Heart right ventricle (tissue), 16 donors: Measurements from ENCODE around the gene KCNQ1. TPM values are rescaled to one million over a fixed set of nuclear protein-coding genes. Genes with fewer than 3 reads are reported as not detected.

Experiments used
- ATAC-seq, 8 donors: fragments of 200-7000 bp; cut with Tn5 transposase; one replicate each; pipeline ENCODE4 v1.9.1; 2020; ENCODE audit warnings: mild to moderate bottlenecking in 8 of 8, moderate library complexity in 8 of 8, moderate number of reproducible peaks in 1 of 8
- DNase-seq, 2 donors: peaks; one replicate each; pipeline ENCODE4 v3.0.0-alpha.2; 2020
- H3K27ac ChIP-seq, 10 donors: fragments of 200-600 bp; sonication (generic) in 2 of 10; one replicate each; pipeline versions ENCODE4 v1.5.0 to v1.8.0; 2020 to 2022; ENCODE audit warnings: mild to moderate bottlenecking in 3 of 10
- H3K27me3 ChIP-seq, 7 donors: fragments of 200-600 bp; one replicate each; pipeline ENCODE4 v1.8.0; 2021 to 2022; ENCODE audit warnings: mild to moderate bottlenecking in 2 of 7
- H3K36me3 ChIP-seq, 9 donors: fragments of 200-600 bp; sonication (generic) in 1 of 9; one replicate each; pipeline versions ENCODE4 v1.5.0 to v1.8.0; 2020 to 2022; ENCODE audit warnings: mild to moderate bottlenecking in 2 of 9
- H3K4me1 ChIP-seq, 9 donors: fragments of 200-600 bp; sonication (generic) in 1 of 9; one replicate each; pipeline versions ENCODE4 v1.5.0 to v1.8.0; 2020 to 2022; ENCODE audit warnings: mild to moderate bottlenecking in 4 of 9
- H3K4me3 ChIP-seq, 10 donors: fragments of 200-600 bp; sonication (generic) in 2 of 10; one replicate each; pipeline versions ENCODE4 v1.5.0 to v1.8.0; 2020 to 2022; ENCODE audit warnings: mild to moderate bottlenecking in 7 of 10, moderate library complexity in 2 of 10
- H3K9me3 ChIP-seq, 11 donors: fragments of 200-600 bp in 10 of 11; sonication (generic) in 2 of 11; one replicate each; pipeline versions ENCODE4 v1.5.0 to v1.8.0; 2013 to 2022; ENCODE audit warnings: mild to moderate bottlenecking in 2 of 11, control low read depth in 1 of 11, moderate library complexity in 1 of 11
- WGBS, 2 donors: extraction: QIAGEN DNeasy Blood & Tissue Kit; methylation state at CpG; one replicate each; pipeline ENCODE4 v1.1.7; 2013; ENCODE audit warnings: inconsistent platforms in 1 of 2; 5-methylcytosine and 5-hydroxymethylcytosine counted together
- intact Hi-C, 10 donors: fragments of 100-400 bp; cut with DNase I; formaldehyde crosslinking; loops; one replicate each; pipeline versions ENCODE4 v1.11.1 to v1.14.2; 2022
- polyA plus RNA-seq, 2 donors: library from polyadenylated mRNA; stranded (reverse); fragments of 200-250 nt; gene quantifications; one replicate each; pipeline ENCODE4 v1.2.3, GENCODE V29; 2013
- total RNA-seq, 10 donors: library from RNA; stranded (reverse); fragmentation: NEBNext Ultra II Directional in 3 of 10; extraction: Animal tissue kit (Norgen Biotek cat#: 25700) in 3 of 10; gene quantifications; one replicate each; pipeline versions ENCODE4 v1.2.1 to v1.2.4, GENCODE V29; 2021 to 2023
- TF ChIP-seq, protein P1 (sequence below), 9 donors: fragments of 200-600 bp; sonication (generic) in 2 of 9; IDR thresholded peaks; one replicate each; pipeline versions ENCODE4 v1.5.0 to v1.8.0; 2021 to 2022; ENCODE audit warnings: antibody characterized with exemption in 9 of 9, mild to moderate bottlenecking in 5 of 9, moderate library complexity in 1 of 9
- donor health status: Arrhythmogenic right ventricular cardiomyopathy.
- donor health status: ischemic (EF 13 %, LVEDD 7.1; RV severe dilation, severe dysfunction).
- donor health status: healthy with polysubstance abuse.
- donor health status: DM: no; HTN: yes; CAD: no.
- donor health status: DM: no; HTN: no; CAD: no.
- donor health status: ischemic (EF 25% LVEDD 6.9; RV normal size, moderate dysfunction).
- donor health status: ischemic (EF 25% LVEDD 5.7; RV mildly dilated, moderate dysfunction).
- donor health status: healthy.
- donor health status: DM: yes; HTN: yes; CAD: no.
- donor health status: Ischemic cardiomyopathy.
- donor health status: ischemic (EF 35%, LVEDD 5.7; RV mildly dilated, moderate dysfunction).
- donor health status: nonischemic (EF 11% LVEDD 7.7; RV severe dilation, severe dysfunction).
- donor health status: DM: yes; HTN: yes; CAD: no.
- donor health status: PGD.
- donor health status: ischemic (EF 29% LVEDD 5.4; RV normal size, mild dysfunction).
- donor health status: nonischemic (EF 23%, LVEDD 6.1; RV moderate dilation, normal function).

Gene KCNQ1
- total and polyA plus RNA-seq, 12 donors = 19.9 to 48.2 (median 33.7) TPM

- no peak for DNase-seq
- no peaks in the 10 kb centered on the region for H3K9me3 ChIP-seq
- 84 to 86% methylated on average over 3 of the region's 3 CpGs for WGBS, 2 donors
- intact Hi-C loops = loop anchor here in 7 of 10 donors (5.0 to 10.0 kb wide), 3 partner anchors 183 to 196 kb away; partner anchors contain the start of gene CDKN1C (in 6 of the 7)
- TF ChIP-seq, protein P1, sequence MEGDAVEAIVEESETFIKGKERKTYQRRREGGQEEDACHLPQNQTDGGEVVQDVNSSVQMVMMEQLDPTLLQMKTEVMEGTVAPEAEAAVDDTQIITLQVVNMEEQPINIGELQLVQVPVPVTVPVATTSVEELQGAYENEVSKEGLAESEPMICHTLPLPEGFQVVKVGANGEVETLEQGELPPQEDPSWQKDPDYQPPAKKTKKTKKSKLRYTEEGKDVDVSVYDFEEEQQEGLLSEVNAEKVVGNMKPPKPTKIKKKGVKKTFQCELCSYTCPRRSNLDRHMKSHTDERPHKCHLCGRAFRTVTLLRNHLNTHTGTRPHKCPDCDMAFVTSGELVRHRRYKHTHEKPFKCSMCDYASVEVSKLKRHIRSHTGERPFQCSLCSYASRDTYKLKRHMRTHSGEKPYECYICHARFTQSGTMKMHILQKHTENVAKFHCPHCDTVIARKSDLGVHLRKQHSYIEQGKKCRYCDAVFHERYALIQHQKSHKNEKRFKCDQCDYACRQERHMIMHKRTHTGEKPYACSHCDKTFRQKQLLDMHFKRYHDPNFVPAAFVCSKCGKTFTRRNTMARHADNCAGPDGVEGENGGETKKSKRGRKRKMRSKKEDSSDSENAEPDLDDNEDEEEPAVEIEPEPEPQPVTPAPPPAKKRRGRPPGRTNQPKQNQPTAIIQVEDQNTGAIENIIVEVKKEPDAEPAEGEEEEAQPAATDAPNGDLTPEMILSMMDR (IDR thresholded peaks at IDR 0.05) = no peak
- H3K36me3 ChIP-seq = peaks cover 0 to 3% (median 0%) of the 10 kb centered on the region in 9 donors
- no peak overlapping the region for H3K27ac ChIP-seq
- H3K4me3 ChIP-seq = no peak overlapping the region
- no peak for ATAC-seq
- H3K27me3 ChIP-seq = no peaks in the 10 kb centered on the region
- peaks cover 17 to 91% (median 57%) of the 10 kb centered on the region in 9 donors for H3K4me1 ChIP-seq
Observed at GRCh38 chr11:2691355-2691761, 246.6 kb downstream of the KCNQ1 start.

DNA sequence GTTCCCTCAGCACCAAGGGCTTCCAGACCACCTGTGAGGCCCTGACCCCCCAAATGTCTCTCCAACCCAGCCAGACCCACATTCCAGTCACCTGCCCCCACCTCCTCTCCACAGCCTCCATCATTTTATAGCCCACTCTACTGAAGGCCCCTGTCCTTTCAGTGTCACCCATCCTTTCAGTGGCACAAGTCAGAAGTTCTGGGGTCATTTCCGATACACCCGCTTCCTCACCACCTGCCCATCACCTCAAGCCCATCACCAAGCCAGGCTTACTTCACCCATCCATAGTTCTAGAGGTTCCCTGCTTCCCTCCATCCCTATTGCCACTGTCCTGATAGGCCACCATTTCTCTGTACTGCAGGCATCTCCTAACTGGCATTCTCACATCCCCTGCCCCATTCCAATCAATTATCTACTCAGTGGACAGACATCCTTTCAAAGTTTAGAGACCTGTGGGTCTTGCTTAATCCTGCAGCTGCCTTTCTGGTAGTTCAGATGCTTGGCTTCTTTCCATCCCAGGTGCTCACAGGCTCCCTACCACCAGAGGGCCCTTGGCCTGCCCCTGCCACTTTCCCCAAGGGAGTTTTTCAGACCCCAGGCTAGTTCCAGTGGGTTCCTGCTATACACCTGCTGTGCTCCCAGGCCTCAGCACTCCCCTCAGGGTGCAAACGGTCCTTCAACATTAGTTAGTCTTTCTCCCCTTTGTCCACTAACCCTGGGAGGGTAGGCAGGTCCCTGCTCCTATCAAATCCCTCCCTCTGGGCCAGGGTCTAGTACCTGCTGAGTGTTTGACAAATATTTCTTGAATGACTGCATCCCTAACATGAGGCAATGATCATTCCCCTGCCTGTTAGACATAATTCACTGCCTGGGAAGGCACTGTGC, 247.4 kb downstream of the KCNQ1 start:
- intact Hi-C loops = loop anchor here in 7 of 10 donors (5.0 to 10.0 kb wide), 3 partner anchors 183 to 195 kb away; partner anchors contain the start of gene CDKN1C (in 6 of the 7)
- no peaks in the 10 kb centered on the region for H3K9me3 ChIP-seq
- H3K4me1 ChIP-seq = peaks cover 13 to 95% (median 60%) of the 10 kb centered on the region in 9 donors
- H3K27ac ChIP-seq = no peak overlapping the region
- H3K4me3 ChIP-seq = no peak overlapping the region
- TF ChIP-seq, protein P1 (IDR thresholded peaks at IDR 0.05) = peak in 1 of 9 donors; percentile 13
- DNase-seq (no peak), ATAC-seq (no peak)
- WGBS, 2 donors = 84 to 90% methylated on average over 3 of the region's 3 CpGs
- H3K27me3 ChIP-seq = no peaks in the 10 kb centered on the region
- peaks cover 0 to 3% (median 0%) of the 10 kb centered on the region in 9 donors for H3K36me3 ChIP-seq

- no peaks in the 10 kb centered on the region for H3K27me3 ChIP-seq
- intact Hi-C loops = loop anchor here in 7 of 10 donors (5.0 to 10.0 kb wide), 3 partner anchors 181 to 194 kb away; partner anchors contain the start of gene CDKN1C (in 6 of the 7)
- WGBS, 2 donors = 86% methylated on average over 18 of the region's 18 CpGs
- no peaks in the 10 kb centered on the region for H3K9me3 ChIP-seq
- peaks cover 10 to 94% (median 54%) of the 10 kb centered on the region in 9 donors for H3K4me1 ChIP-seq
- TF ChIP-seq, protein P1 (IDR thresholded peaks at IDR 0.05) = no peak
- DNase-seq (no peak), ATAC-seq (peak in 2 of 8 donors; percentile 3 to 21)
- H3K36me3 ChIP-seq = peaks cover 0 to 3% (median 0%) of the 10 kb centered on the region in 9 donors
- H3K4me3 ChIP-seq = no peak overlapping the region
- no peak overlapping the region for H3K27ac ChIP-seq
Observed at GRCh38 chr11:2693271-2694261, 248.8 kb downstream of the KCNQ1 start.
